ENCODE results near the gene E2F2.

The E2F2 gene

GRCh38 chr1:23575226-23575810 lies 44.3 kb upstream of the E2F2 start:
- no peak for FAIRE-seq
- TF ChIP-seq, protein P1, sequence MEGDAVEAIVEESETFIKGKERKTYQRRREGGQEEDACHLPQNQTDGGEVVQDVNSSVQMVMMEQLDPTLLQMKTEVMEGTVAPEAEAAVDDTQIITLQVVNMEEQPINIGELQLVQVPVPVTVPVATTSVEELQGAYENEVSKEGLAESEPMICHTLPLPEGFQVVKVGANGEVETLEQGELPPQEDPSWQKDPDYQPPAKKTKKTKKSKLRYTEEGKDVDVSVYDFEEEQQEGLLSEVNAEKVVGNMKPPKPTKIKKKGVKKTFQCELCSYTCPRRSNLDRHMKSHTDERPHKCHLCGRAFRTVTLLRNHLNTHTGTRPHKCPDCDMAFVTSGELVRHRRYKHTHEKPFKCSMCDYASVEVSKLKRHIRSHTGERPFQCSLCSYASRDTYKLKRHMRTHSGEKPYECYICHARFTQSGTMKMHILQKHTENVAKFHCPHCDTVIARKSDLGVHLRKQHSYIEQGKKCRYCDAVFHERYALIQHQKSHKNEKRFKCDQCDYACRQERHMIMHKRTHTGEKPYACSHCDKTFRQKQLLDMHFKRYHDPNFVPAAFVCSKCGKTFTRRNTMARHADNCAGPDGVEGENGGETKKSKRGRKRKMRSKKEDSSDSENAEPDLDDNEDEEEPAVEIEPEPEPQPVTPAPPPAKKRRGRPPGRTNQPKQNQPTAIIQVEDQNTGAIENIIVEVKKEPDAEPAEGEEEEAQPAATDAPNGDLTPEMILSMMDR (IDR thresholded peaks at IDR 0.05; ENCODE audit: insufficient read depth, missing control alignments) = no peak
- DNase-seq (ENCODE audit: insufficient read length, low spot score) = no peak

DNA sequence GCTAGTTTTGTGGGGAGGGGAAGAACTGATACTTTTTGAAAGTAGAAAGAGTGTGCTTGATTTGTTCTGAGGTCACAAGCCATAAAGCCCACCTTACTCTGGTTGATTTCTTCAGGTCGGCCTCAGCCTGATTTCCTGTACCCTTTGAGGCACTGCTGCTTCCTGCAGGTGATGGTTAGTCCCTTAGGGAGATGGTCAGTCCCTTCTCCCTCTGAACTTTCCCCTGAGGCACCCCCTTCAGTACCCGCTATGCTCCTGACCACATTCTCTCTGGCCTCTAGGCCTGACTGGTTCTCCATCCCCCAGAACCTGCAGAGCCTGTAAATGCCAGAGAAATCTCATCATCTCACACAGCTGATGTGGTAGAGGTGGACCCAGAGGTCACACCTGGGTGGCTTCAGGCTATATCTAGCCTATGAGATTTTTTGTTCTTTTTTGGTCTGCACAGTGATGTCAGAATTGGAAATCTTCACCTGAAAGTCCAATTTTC lies 43.3 kb upstream of the E2F2 start:
- no peak for FAIRE-seq
- no peak for DNase-seq (ENCODE audit: insufficient read length, low spot score)
- TF ChIP-seq, protein P1 (IDR thresholded peaks at IDR 0.05; ENCODE audit: insufficient read depth, missing control alignments) = no peak

GRCh38 chr1:23573574-23574182 lies 42.6 kb upstream of the E2F2 start:
- DNase-seq (ENCODE audit: insufficient read length, low spot score) (no peak), FAIRE-seq (no peak)
- TF ChIP-seq, protein P1 (IDR thresholded peaks at IDR 0.05; ENCODE audit: insufficient read depth, missing control alignments) = no peak

DNA sequence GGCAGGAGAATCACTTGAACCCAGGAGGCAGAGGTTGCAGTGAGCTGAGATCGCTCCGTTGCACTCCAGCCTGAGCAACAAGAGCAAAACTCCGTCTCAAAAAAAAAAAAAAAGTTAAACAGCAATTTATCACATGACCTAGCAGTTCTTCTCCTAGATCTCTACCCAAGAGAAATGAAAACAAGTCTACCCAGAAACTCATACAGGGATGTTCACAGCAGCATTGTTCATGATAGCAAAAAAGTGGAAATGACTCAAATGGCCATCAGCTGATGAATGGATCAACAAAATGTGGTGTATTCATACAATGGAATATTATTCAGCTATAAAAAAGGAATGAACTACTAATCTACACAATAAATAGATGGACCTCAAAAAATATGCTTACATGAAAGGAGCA lies 40.4 kb upstream of the E2F2 start:
- FAIRE-seq (no peak), DNase-seq (ENCODE audit: insufficient read length, low spot score) (no peak)
- TF ChIP-seq, protein P1 (IDR thresholded peaks at IDR 0.05; ENCODE audit: insufficient read depth, missing control alignments) = no peak

GRCh38 chr1:23570001-23570691 lies 39.1 kb upstream of the E2F2 start:
- FAIRE-seq (no peak), DNase-seq (ENCODE audit: insufficient read length, low spot score) (no peak)
- TF ChIP-seq, protein P1 (IDR thresholded peaks at IDR 0.05; ENCODE audit: insufficient read depth, missing control alignments) = no peak

- FAIRE-seq = no peak
- TF ChIP-seq, protein P1 (IDR thresholded peaks at IDR 0.05; ENCODE audit: insufficient read depth, missing control alignments) = no peak
These were observed 37.8 kb upstream of the E2F2 start for GRCh38 chr1:23568608-23569383.

More at GRCh38 chr1:23568608-23569383, 37.8 kb upstream of the E2F2 start:
- no peak for DNase-seq (ENCODE audit: insufficient read length, low spot score)

Data from D721Med (cell line).